SW480 (cell line): ENCODE measurements around the gene MOB3A.
"Not testable (repeated sequence)": the region's sequence is repeated elsewhere in the genome, so short reads cannot be mapped to it uniquely, and the experiment has no call there.

Experiments
- DNase-seq: peaks from one replicate; pipeline ENCODE4 v3.0.0-alpha.2; 2016; ENCODE audit warnings: low spot score

MOB3A gene

GRCh38 chr19:2096034-2096479, at the start of gene MOB3A:
MOB3A (minus strand) TSS chr19:2096326; CDS start chr19:2078560, 17,766 bp downstream.
- DNase-seq = peak; percentile 78

GRCh38 chr19:2145831-2146241, 49.7 kb upstream of the MOB3A start:
- DNase-seq = no peak

GRCh38 chr19:2144190-2144589, 48.1 kb upstream of the MOB3A start:
- DNase-seq = no peak

GRCh38 chr19:2142173-2142829, 46.2 kb upstream of the MOB3A start:
- no peak for DNase-seq

GRCh38 chr19:2140138-2140569, 44.0 kb upstream of the MOB3A start:
- DNase-seq = no peak

- no peak for DNase-seq
Observed at GRCh38 chr19:2139385-2140137, 43.4 kb upstream of the MOB3A start.

GRCh38 chr19:2138061-2138728, 42.1 kb upstream of the MOB3A start:
- no peak for DNase-seq

- DNase-seq = no peak
Observed at GRCh38 chr19:2136796-2137195, 40.7 kb upstream of the MOB3A start.

GRCh38 chr19:2135474-2136402, 39.6 kb upstream of the MOB3A start:
- no peak for DNase-seq

GRCh38 chr19:2132731-2133490, 36.8 kb upstream of the MOB3A start:
- no peak for DNase-seq

- DNase-seq = no peak
Observed at GRCh38 chr19:2132191-2132590, 36.1 kb upstream of the MOB3A start.

- DNase-seq = not testable (repeated sequence)
Observed at GRCh38 chr19:2131012-2131975, 35.2 kb upstream of the MOB3A start.

- no peak for DNase-seq
Observed at GRCh38 chr19:2129892-2130770, 34.0 kb upstream of the MOB3A start.

GRCh38 chr19:2129486-2129885, 33.4 kb upstream of the MOB3A start:
- no peak for DNase-seq

- no peak for DNase-seq
Observed at GRCh38 chr19:2129022-2129421, 32.9 kb upstream of the MOB3A start.

GRCh38 chr19:2128252-2128651, 32.1 kb upstream of the MOB3A start:
- DNase-seq = not testable (repeated sequence)

GRCh38 chr19:2127758-2128157, 31.6 kb upstream of the MOB3A start:
- DNase-seq = no peak

- DNase-seq = no peak
Observed at GRCh38 chr19:2126879-2127518, 30.9 kb upstream of the MOB3A start.
